GM10266 (cell line): ENCODE measurements around the gene SCN4A.

ENCODE experiments used
- DNase-seq: peaks from one replicate; pipeline ENCODE4 v3.0.0; 2012; ENCODE audit errors: extremely low spot score
- CTCF ChIP-seq: IDR thresholded peaks from 2 replicates; pipeline ENCODE4 v1.5.1; 2012; ENCODE audit warnings: mild to moderate bottlenecking, low read depth; ENCODE audit not compliant: control insufficient read depth, insufficient read depth; ENCODE audit errors: missing control alignments

The SCN4A gene

GRCh38 chr17:63955791-63956190 lies 16.9 kb downstream of the SCN4A start:
- DNase-seq, result no peak
- no peak for TF ChIP-seq CTCF

GRCh38 chr17:63955232-63955631 lies 17.5 kb downstream of the SCN4A start:
- no peak for DNase-seq
- TF ChIP-seq CTCF, result no peak

DNA sequence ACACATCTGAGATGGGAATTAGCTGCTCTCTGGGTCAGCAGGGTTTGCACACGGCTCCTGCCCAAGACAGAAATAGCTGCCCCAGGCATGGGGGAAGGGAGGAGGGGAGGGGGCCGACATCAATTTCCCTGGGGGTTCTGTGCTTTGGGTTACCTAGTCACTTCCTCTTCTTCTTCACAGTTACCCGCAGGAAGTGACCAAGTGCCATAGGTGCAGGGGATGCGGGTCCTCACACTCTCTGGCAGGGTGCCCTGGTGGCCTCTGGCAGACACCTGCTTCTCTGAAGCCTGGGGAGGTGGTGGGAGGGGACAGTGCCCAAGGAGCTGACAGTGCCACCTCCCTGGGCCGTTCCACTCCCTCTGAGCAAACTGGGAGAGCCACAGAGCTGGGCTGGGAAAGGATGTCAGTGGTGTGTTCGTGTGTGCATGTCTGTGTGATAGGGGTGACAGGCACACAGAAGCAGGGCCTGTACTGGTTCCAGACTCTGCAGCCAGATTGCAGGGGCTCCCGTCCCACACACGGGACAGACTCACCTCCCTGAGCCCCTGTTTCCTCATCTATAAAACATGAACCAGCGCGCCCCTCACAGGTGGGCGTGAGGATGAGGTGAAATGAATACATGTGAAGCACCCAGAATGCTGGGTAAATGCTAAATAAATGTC lies 18.2 kb downstream of the SCN4A start:
- TF ChIP-seq CTCF, result no peak
- no peak for DNase-seq

GRCh38 chr17:63950940-63951907 lies 21.5 kb downstream of the SCN4A start:
- peak; percentile 59 for DNase-seq
- peak; percentile 71 for TF ChIP-seq CTCF

GRCh38 chr17:63949576-63950250 lies 23.0 kb downstream of the SCN4A start:
- TF ChIP-seq CTCF, result no peak
- no peak for DNase-seq

- no peak for TF ChIP-seq CTCF
- no peak for DNase-seq
Observed at GRCh38 chr17:63948521-63948920, 24.2 kb downstream of the SCN4A start.
